ENCODE data around the gene C10orf105.
A peak's percentile ranks its signal among the peaks of the same experiment; 100 is the strongest.

The C10orf105 gene

GRCh38 chr10:71719464-71720201, at the start of gene C10orf105:
Gene C10orf105 (minus strand): TSS chr10:71719778. CDS start chr10:71716337, 3,441 bp downstream.
- DNase-seq = no peak

- DNase-seq = no peak
These were observed 48.0 kb upstream of the C10orf105 start for GRCh38 chr10:71767420-71768035.

GRCh38 chr10:71766717-71767419, 47.3 kb upstream of the C10orf105 start:
- no peak for DNase-seq

- DNase-seq = no peak
These were observed 46.5 kb upstream of the C10orf105 start for GRCh38 chr10:71765906-71766716.

GRCh38 chr10:71765176-71765904, 45.8 kb upstream of the C10orf105 start:
- DNase-seq = no peak

GRCh38 chr10:71763352-71764127, 44.0 kb upstream of the C10orf105 start:
- no peak for DNase-seq

- no peak for DNase-seq
These were observed 42.7 kb upstream of the C10orf105 start for GRCh38 chr10:71762324-71762723.

- no peak for DNase-seq
These were observed 42.0 kb upstream of the C10orf105 start for GRCh38 chr10:71761541-71762113.

- DNase-seq = no peak
These were observed 41.5 kb upstream of the C10orf105 start for GRCh38 chr10:71761105-71761511.

GRCh38 chr10:71757399-71757922, 37.9 kb upstream of the C10orf105 start:
- DNase-seq = no peak

- DNase-seq = peak; percentile 38
These were observed 37.0 kb upstream of the C10orf105 start for GRCh38 chr10:71756311-71757191.

- DNase-seq = no peak
These were observed 35.8 kb upstream of the C10orf105 start for GRCh38 chr10:71755179-71755879.

- peak; percentile 58 for DNase-seq
These were observed 35.0 kb upstream of the C10orf105 start for GRCh38 chr10:71754562-71754961.

GRCh38 chr10:71753960-71754505, 34.5 kb upstream of the C10orf105 start:
- no peak for DNase-seq

GRCh38 chr10:71753091-71753959, 33.7 kb upstream of the C10orf105 start:
- peak; percentile 95 for DNase-seq

GRCh38 chr10:71752391-71753090, 33.0 kb upstream of the C10orf105 start:
- peak; percentile 11 for DNase-seq
